NK-92 (cell line): Measurements from ENCODE around the gene GNA12.

Source experiments
- DNase-seq: peaks from one replicate; lab custom pipeline; 2025; ENCODE audit not compliant: unreplicated experiment; lab: John Stamatoyannopoulos, UW

GNA12 gene

DNA sequence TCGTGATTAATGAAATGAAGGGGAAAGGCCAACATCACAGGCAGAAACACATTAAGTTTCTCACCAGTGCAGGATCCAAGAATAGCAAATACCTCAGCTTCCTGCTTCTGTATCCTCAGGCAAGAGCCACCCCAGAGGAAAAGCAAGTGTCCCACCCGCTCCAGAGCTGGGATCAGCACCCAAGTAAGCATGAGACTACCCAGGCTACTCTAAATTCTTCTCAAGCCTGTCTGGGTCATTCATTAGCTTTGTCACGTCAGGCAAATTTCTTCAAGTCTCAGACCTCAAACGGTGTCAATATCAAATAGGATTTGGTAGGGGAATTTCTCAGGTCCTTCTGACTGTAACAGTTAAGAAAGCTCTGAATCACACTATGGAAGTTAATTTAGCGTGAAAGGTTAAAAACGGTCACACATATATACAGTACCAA lies 59.0 kb downstream of the GNA12 start:
- DNase-seq, result no peak

GRCh38 chr7:2782565-2782964 lies 61.5 kb downstream of the GNA12 start:
- DNase-seq, result no peak

DNA sequence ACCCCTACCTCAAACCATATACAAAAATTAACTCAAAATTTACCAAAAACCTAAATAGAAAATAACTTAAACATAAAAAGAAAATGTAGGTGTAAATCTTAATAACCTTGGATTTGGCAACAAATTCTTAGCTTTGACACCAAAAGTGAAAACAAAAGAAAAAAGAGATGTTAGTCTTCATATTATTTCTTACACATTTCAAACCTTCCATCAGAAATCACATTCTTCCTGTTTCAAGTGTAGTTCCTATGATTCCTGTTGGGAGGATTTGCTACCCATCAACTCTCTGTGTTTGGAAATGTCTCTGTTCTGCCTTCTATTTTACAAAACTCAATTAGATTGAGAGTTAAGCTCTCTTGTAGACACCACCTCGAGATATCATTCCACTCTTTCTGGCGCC lies 62.0 kb downstream of the GNA12 start:
- no peak for DNase-seq

DNA sequence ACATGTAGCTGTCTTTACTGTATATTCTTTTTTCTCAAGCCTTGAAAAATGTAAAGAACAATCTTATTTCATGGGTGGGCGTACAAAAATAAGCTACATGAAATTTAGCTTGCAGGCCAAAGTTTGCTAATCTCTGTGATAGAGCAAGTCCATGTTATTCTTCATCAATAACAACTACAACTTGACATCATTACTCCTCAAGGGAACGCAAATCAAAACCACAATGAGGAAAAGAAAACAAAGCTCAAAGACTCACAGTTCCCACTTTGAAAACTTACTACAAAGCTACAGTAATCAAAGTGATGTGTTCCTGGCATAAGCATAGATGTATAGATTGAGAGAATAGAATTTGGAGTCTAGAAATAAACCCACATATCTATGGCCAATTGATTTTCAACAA lies 62.5 kb downstream of the GNA12 start:
- no peak for DNase-seq

GRCh38 chr7:2779051-2779450 lies 65.1 kb downstream of the GNA12 start:
- DNase-seq, result no peak

GRCh38 chr7:2777898-2778535 lies 66.1 kb downstream of the GNA12 start:
- DNase-seq, result no peak

- no peak for DNase-seq
Observed at GRCh38 chr7:2776401-2776800, 67.7 kb downstream of the GNA12 start.

- DNase-seq, result no peak
Observed at GRCh38 chr7:2775785-2776184, 68.3 kb downstream of the GNA12 start.

DNA sequence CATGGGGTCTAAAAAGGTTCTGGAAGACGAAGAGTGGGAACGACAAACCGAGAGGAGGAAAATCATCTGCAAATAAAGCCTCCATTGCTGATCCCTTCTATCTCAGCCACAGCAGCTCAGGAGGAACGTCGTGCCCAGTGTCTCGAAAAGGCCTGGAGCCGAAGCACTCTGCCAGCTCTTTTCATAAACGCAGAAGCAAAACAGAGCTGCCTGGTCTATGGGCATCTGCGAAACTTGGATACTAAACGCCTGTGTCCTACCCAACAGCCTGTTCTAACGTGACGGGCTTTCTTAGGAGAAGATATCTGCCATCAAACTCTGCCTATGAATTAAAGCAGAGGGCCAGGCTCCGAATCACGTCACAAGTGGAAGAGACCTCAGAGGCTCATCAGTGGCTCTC lies 68.7 kb downstream of the GNA12 start:
- DNase-seq, result no peak

DNA sequence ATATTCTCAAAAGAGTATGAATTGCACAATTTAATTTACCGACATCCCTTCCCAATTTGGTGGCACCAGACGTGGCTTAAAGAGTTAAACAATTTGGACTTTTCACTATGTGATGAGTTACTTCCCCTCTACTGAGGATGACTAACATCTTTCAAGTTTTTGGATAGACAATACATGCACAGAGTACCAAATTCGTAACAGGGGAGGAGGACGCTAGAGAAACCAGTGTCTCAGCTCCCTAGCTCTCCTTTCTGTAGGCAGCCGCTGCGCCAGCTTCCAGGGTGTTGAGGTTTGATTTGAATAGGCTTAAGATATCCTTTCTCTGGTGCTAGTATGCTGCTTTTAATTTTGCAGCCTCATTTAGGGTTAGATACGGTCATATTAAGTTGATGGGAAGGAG lies 69.2 kb downstream of the GNA12 start:
- DNase-seq, result no peak

GRCh38 chr7:2774280-2774679 lies 69.8 kb downstream of the GNA12 start:
- DNase-seq, result no peak

GRCh38 chr7:2773608-2774007 lies 70.5 kb downstream of the GNA12 start:
- DNase-seq, result no peak

- DNase-seq, result no peak
Observed at GRCh38 chr7:2771274-2771731, 72.8 kb downstream of the GNA12 start.

DNA sequence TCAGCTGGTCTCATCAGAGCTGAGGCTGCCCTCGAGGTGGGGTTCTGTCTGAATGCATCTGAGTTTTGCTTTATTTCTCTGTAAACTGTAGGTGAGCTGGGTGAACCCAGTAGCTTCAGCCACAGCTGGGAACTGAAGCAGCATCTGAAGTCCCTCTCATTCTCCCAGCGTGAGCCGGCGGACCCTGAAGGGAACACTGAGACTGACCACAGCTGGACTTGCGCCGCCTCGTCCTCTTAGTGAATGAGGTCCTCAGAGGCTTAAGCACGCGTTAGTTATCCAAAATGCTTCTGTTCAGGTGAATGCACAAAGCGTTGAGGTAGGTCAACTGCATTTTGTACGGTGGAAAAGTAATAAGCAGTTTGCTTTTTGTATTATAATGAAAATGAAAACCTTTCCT lies 79.5 kb downstream of the GNA12 start:
- DNase-seq, result no peak

DNA sequence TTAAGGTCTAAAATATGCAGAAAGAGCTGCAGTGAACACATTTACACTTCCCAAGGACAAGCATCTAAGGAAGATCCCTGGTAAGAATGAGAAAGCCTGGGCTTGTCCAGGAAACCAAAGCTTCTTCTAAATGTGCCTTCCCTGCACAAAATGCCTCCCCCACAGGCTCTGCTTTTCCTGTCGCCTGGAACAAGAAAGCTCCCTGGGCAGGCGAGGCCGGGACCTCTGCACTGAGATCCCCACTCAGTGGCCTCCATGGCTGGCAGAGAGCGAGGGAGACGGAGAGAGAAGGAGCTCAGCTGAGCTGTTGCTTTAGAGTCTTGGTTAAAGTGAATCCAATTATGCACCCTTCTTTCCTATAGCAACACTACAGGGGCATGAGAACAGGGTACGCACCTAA lies 80.5 kb downstream of the GNA12 start:
- no peak for DNase-seq

DNA sequence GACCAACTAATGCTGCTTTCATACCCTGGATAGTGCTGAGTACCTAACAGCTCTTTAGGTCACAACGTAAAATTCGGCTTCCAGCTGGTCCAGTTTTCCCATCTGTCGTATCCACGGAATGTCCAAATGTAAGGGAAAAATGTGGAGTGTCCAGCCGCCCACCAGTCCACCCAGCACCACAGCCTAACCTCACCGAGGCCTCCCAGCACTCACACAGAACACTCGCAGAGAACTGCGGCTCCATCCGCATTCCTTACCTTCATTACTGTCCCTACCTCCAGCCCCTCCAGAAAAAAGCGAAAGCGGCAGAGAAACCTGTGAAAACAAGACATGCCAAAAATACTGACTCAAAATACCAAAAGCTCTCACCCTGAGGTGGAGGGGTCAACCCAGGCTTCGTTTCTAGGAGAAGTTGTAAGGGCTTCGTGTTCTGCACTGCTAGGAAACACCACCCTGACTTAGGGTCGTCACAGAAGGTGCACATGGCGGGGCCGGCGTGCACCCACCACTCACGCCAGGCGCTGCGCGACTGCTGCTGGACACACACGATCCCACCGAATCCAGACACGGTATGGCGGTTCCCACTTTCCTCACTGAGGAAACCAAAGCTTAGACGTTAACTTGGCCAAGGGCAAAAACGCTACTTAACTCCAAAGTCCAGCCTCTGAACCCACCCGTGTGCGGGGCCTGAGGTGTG lies 82.2 kb downstream of the GNA12 start:
- DNase-seq, result no peak

DNA sequence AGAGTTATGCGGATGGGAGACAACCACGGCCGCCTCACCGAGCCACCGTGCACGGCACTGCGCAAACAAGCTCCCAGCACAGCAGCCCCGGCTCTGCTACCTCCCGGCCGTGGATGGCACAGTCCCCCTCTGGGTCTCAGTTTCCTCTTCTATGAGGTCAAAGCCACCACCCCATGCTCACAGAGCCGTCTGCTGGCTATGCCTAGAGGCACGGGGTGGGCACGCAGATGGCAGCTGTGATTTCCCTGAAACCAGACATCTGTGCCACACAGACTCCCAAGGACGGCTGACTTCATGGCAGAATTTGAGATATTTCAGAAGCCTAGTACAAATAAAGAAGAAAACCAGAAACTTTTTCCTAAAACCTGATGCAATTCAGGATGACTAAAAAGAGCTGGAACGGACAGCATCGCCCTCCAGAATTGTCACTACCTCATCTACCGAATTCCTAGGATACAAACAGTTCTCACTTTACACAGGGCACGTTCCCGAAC lies 82.9 kb downstream of the GNA12 start:
- no peak for DNase-seq

- no peak for DNase-seq
Observed at GRCh38 chr7:2760098-2760889, 83.8 kb downstream of the GNA12 start.

DNA sequence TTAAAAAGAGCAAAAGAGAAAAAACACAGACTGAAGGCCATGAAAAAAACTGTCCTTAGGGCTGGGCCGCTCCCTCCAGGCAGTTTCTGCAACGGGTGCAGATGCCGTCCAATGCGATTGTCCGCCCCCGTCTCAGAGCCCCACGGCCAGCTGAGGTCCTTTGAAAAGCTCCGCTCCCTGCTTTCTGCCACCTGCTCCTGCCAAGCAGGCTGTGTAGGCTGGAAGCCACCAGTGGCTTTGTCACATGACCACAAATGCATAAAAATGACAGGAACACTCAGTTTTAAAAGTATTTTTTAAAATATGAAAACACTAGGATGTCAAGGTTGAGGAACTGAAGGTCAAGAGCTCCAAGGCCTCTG lies 84.4 kb downstream of the GNA12 start:
- DNase-seq, result no peak

GRCh38 chr7:2758673-2759616 lies 85.2 kb downstream of the GNA12 start:
- no peak for DNase-seq
